HL-60 (cell line): ENCODE data around the gene TMEM9.

Source experiments
- DNase-seq, 2 experiments: peaks; one replicate each; pipeline ENCODE4 v3.0.0-alpha.2; 2010 to 2020; ENCODE audit warnings: low read depth in 1 of 2, low spot score in 1 of 2
- H3K27ac ChIP-seq: fragments of 250-450 bp; sonication (Bioruptor Pico); replicated peaks from 2 replicates; pipeline ENCODE4 v1.5.1; 2020; ENCODE audit warnings: mild to moderate bottlenecking, moderate library complexity
- H3K27me3 ChIP-seq: fragments of 250-450 bp; sonication (Bioruptor Pico); 2 replicates; pipeline ENCODE4 v1.5.1; 2021; ENCODE audit warnings: mild to moderate bottlenecking, moderate library complexity; ENCODE audit not compliant: insufficient read depth, poor library complexity, severe bottlenecking
- H3K4me3 ChIP-seq: replicated peaks from 2 replicates; pipeline ENCODE4 v1.5.1; 2011; ENCODE audit warnings: mild to moderate bottlenecking, control low read depth, low read length; ENCODE audit not compliant: insufficient read depth
- GABPA ChIP-seq: IDR thresholded peaks from 2 replicates; pipeline ENCODE4 v1.6.1; 2012; ENCODE audit warnings: low read depth
- POLR2AphosphoS5 ChIP-seq: IDR thresholded peaks from 2 replicates; pipeline ENCODE4 v1.6.1; 2012; ENCODE audit warnings: low read depth
- REST ChIP-seq: IDR thresholded peaks from 2 replicates; pipeline ENCODE4 v1.6.1; 2012; ENCODE audit warnings: low read depth; ENCODE audit not compliant: insufficient replicate concordance
- SPI1 ChIP-seq: IDR thresholded peaks from 2 replicates; pipeline ENCODE4 v1.6.1; 2012; ENCODE audit warnings: low read depth, mild to moderate bottlenecking, borderline replicate concordance
- long read RNA-seq: library from polyadenylated mRNA; unstranded; transcript quantifications from one replicate; pipeline ENCODE4 v2.0.0, GENCODE V29; 2020
- TF ChIP-seq, protein P1 (sequence below): IDR thresholded peaks from one replicate; pipeline ENCODE4 v1.5.1; 2011; ENCODE audit warnings: low read length, control low read depth, inconsistent platforms; ENCODE audit not compliant: insufficient read depth

TMEM9 gene
- long read RNA-seq = 0 reads

- H3K27ac ChIP-seq = peak within 1 kb of the TSS; percentile 36
Measured at GRCh38 chr1:201154389-201155165, at the start of gene TMEM9. Gene TMEM9, minus strand, starts transcription at chr1:201154474. Its CDS starts 551 bp downstream, at chr1:201153923.

GRCh38 chr1:201198598-201198997 lies 44.3 kb upstream of the TMEM9 start:
- TF ChIP-seq POLR2AphosphoS5 (no peak), GABPA (no peak), SPI1 (no peak), REST (no peak)
- TF ChIP-seq, protein P1, sequence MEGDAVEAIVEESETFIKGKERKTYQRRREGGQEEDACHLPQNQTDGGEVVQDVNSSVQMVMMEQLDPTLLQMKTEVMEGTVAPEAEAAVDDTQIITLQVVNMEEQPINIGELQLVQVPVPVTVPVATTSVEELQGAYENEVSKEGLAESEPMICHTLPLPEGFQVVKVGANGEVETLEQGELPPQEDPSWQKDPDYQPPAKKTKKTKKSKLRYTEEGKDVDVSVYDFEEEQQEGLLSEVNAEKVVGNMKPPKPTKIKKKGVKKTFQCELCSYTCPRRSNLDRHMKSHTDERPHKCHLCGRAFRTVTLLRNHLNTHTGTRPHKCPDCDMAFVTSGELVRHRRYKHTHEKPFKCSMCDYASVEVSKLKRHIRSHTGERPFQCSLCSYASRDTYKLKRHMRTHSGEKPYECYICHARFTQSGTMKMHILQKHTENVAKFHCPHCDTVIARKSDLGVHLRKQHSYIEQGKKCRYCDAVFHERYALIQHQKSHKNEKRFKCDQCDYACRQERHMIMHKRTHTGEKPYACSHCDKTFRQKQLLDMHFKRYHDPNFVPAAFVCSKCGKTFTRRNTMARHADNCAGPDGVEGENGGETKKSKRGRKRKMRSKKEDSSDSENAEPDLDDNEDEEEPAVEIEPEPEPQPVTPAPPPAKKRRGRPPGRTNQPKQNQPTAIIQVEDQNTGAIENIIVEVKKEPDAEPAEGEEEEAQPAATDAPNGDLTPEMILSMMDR = no peak

More at GRCh38 chr1:201154389-201155165, at the start of gene TMEM9:
- Histone ChIP-seq H3K27me3 (no peaks in the 10 kb centered on the region), H3K4me3 (peak within 1 kb of the TSS; percentile 72)
- DNase-seq = peak; percentile 84 to 92
- TF ChIP-seq REST = no peak

GRCh38 chr1:201194046-201194445 lies 39.8 kb upstream of the TMEM9 start:
- no peak overlapping the region for H3K4me3 ChIP-seq
- peaks cover 3% of the 10 kb centered on the region for H3K27me3 ChIP-seq
- DNase-seq = no peak
- H3K27ac ChIP-seq = no peak overlapping the region
- TF ChIP-seq, protein P1 = no peak
- no peak for TF ChIP-seq POLR2AphosphoS5
- no peak for TF ChIP-seq SPI1
- TF ChIP-seq REST = no peak
- no peak for TF ChIP-seq GABPA

More at GRCh38 chr1:201198598-201198997, 44.3 kb upstream of the TMEM9 start:
- Histone ChIP-seq H3K4me3 (no peak overlapping the region), H3K27ac (no peak overlapping the region), H3K27me3 (peaks cover 4% of the 10 kb centered on the region)
- no peak for DNase-seq
